NCI-H1436 (cell line): ENCODE data around the gene TMEM80.
"Not testable (repeated sequence)": the region's sequence is repeated elsewhere in the genome, so short reads cannot be mapped to it uniquely, and the experiment has no call there.

Experiments
- DNase-seq: peaks from one replicate; lab custom pipeline; 2025; lab: John Stamatoyannopoulos, UW

TMEM80 gene

GRCh38 chr11:679271-680207 lies 16.1 kb upstream of the TMEM80 start:
- no peak for DNase-seq

DNA sequence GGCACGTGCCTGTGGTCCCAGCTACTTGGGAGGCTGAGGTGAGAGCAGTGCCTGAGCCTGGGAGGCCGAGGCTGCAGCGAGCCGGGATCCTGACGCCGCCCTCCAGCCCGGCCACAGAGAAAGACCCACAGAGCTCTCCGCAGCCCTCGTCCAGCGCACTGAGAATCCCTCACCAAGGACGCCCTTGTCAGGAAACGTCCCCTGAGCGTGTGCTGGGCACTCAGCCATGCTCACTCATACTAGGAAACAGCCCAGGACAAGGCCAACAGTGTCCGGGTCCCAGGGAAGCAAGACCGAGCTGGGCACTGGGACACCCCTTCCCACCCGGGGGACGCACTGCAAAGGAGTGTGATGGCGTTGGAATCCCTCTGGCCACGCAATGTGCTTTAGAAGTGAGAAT lies 15.1 kb upstream of the TMEM80 start:
- DNase-seq: no peak

DNA sequence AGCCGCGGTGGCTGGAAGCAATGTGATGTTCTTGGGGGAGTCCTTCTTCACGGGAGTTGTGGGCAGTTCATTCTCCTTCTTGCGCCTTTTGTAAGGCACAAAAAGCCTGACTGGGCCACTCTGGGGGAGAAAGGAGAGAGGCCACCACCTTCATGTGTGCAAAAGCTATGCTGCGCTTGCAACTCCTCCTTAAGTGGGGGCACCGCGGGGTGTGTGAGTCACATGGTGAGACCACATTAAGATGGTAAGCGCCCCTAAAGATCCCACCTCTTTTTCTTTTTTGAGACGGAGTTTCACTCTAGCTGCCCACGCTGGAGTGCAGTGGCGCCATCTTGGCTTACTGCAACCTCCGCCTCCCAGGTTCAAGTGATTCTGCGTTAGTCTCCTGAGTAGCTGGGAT lies 14.6 kb upstream of the TMEM80 start:
- no peak for DNase-seq

- DNase-seq: no peak
Measured at GRCh38 chr11:686451-687243, 9.0 kb upstream of the TMEM80 start.

DNA sequence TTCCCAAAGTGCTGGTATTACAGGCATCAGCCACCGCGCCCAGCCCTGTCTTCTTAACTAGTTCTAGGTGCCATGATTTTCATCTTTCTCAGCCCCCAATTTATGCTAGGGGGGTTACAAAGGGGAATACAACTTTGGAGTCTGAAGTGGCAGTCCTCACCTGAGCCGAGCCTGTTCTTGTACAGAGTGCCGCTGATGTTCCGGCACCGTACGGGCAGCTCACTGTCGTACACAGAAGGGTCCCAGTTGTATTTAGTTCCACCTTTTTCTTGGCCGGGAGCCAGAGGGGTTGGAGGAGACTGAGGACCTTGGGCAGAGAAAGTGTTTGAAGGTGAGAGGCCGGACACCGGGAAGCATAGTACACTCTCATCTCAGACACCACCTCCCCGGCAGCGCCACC lies 7.9 kb upstream of the TMEM80 start:
- no peak for DNase-seq

GRCh38 chr11:688681-689080 lies 6.9 kb upstream of the TMEM80 start:
- DNase-seq: no peak

DNA sequence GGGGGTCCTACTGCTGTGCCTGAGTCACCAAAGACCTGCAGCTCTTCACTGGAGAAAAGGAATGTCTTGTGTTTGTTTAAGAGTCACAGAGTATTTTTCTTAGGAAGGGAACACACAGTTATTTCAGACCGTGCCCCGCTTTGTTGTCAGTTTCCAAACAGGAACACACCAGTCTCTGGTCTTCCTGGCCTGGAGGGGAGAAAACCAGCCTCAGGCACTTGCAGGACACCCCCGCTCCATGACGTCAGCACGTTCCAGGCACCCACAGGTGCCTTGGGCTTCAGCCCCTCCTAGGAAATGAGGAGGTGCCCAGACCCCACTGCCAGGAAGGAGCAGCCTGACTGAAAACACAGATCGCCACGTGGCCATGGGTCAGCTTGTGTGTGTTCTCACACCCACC lies 6.0 kb upstream of the TMEM80 start:
- DNase-seq: no peak

GRCh38 chr11:690244-690643 lies 5.4 kb upstream of the TMEM80 start:
- DNase-seq: not testable (repeated sequence)

DNA sequence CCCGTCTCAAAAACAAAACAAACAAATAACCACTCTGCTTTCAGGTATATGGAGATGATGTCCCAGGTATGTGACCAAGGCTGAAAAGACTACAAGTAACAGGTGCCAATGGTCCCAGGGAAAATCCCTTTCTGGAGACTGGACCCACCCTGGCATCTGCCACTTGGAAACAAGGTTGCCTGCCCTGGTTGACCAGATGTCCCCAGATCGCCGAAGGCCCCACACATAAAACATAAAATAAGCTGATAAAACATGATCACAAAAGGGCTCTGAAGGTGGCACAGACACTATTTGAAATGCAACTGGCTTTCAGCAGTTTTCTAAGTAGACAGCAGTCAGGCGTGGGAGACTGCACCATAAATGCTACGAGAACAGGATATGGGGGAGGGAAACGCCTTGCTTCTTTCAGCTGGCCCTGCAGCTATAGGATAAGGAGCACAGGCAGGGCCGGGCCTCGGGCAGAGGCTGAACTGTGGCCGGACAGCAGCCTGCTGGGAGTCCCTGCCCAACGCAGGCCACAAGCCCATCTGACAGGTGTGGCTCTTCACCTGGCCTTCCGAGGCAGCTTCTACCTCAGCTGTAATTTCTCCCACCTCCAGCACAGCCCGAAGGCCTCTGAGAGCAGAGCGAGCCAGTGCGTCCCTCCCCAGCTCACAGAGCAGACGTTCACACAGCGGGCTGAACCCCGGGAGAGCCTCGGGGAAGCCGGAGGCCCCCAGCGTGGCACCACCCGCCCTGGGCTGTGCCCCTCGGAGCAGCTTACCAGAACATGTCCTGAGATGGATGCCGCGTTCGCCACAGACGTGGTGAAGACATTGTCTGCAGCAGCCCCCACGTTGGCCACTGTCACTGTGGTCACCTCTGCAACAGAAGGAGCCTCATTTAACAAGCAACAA lies 4.6 kb upstream of the TMEM80 start:
- no peak for DNase-seq

GRCh38 chr11:691710-692590 lies 3.7 kb upstream of the TMEM80 start:
- DNase-seq: no peak

- DNase-seq: no peak
Measured at GRCh38 chr11:692824-693414, 2.7 kb upstream of the TMEM80 start.

DNA sequence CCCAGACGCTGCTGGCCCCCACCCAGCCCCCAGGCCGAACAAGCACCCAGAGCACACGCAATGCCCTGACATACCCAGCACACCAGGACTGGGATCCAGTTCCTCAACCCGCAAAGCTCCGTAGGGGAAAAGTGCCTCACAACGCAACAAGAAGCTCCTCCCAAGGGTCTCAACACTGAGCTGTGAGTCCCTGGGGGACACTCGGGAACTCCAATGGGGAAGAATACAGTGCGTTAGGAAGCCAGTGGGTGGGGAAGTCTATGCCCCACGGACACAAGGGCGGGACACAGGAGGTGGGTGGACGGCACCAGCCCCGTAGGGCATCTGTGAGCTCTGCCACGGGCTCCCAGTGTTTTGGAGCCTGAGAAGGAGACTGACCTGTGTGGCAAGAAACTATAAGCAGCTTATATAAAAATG lies 2.2 kb upstream of the TMEM80 start:
- DNase-seq: peak; percentile 63

DNA sequence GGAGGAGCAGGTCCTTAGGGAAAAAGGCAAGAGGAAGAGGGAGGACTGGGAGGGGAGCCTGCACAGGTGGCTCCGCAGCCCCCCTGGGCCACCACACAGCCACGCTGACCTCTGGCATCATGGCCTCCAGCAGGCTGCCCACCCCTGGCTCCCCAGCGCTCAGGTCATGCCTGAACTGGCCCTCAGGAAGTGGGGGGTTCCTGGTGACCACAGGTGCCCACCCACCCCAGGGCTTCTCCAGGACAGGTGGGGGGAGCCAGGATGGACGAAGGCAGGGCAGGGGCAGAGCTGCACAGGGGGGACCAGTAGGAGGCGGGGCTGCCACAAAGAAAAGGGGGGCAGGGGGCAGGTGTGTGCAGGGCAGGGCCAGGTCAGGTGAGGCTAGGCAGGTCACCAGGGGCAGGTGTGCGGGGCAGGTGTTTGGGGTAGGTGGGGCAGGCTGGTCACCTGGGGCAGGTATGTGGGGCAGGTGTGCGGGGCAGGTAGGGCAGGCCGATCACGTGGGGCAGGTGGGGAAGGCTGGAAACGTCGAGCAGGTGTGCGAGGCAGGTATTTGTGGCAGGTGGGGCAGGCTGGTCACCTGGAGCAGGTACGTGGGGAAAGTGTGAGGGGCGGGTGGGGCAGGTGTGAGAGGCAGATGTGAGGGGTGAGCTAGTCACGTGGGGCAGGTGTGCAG lies 1.6 kb upstream of the TMEM80 start:
- DNase-seq: peak; percentile 24

- peak; percentile 94 for DNase-seq
Measured at GRCh38 chr11:694563-695287, 891 bp upstream of the TMEM80 start, which contains the start of gene DEAF1. DEAF1 (minus strand) TSS chr11:695222; CDS start chr11:695047, 175 bp downstream.

- no peak for DNase-seq
Measured at GRCh38 chr11:695288-695537, 403 bp upstream of the TMEM80 start.

DNA sequence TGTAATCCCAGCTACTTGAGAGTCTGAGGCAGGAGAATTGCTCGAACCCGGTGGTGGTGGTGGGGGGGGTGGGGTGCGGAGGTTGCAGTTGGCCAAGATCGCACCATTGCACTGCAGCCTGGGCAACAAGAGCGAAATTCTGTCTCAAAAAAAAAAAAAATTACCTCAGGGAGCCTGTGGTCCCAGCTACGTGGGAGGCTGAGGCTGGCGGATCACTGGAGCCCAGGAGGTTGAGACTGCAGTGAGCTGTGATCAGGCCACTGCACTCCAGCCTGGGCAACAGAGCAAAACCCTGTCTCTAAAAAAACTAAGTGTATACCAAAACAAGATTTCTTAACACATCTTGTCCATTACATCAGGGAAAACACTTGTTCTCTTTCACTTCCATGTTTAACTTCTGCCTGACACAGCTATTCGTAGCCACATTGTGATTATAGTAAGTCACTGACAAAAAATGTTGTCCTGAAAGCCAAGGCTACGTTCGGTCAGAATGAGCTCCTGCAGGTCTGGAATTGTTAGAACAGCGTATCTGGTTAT lies 1.4 kb downstream of the TMEM80 start:
- DNase-seq: no peak

- no peak for DNase-seq
Measured at GRCh38 chr11:697811-698311, 2.2 kb downstream of the TMEM80 start.

- no peak for DNase-seq
Measured at GRCh38 chr11:698493-699115, 3.0 kb downstream of the TMEM80 start.

DNA sequence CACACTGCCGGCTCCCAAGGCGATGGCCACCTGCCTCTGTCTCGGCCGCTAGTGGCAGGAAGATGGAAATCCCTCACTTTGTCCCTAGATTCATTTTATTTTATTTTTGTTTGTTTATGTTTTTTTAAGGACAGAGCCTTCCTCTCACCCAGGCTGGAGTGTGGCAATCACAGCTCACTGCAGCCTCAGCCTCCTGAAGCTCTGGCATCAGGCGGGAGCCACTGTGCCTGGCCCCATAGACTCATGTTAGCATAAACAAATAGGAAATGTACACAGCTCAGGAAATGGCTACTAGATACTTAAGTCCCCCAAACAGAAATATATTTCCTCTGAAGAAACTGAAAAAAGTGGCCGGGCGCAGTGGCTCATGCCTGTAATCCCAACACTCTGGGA lies 3.5 kb downstream of the TMEM80 start:
- DNase-seq: no peak
